Measurements from ENCODE around the gene MIPOL1. TPM values are rescaled to one million over a fixed set of nuclear protein-coding genes. Genes with fewer than 3 reads are reported as not detected.

MIPOL1 gene
- total and polyA plus RNA-seq, 9 of the 15 experiments (the other 6 are each of a cell fraction or from before 2014, with no cell fraction given), result 6.7 to 21.9 (median 12.4) TPM

DNA sequence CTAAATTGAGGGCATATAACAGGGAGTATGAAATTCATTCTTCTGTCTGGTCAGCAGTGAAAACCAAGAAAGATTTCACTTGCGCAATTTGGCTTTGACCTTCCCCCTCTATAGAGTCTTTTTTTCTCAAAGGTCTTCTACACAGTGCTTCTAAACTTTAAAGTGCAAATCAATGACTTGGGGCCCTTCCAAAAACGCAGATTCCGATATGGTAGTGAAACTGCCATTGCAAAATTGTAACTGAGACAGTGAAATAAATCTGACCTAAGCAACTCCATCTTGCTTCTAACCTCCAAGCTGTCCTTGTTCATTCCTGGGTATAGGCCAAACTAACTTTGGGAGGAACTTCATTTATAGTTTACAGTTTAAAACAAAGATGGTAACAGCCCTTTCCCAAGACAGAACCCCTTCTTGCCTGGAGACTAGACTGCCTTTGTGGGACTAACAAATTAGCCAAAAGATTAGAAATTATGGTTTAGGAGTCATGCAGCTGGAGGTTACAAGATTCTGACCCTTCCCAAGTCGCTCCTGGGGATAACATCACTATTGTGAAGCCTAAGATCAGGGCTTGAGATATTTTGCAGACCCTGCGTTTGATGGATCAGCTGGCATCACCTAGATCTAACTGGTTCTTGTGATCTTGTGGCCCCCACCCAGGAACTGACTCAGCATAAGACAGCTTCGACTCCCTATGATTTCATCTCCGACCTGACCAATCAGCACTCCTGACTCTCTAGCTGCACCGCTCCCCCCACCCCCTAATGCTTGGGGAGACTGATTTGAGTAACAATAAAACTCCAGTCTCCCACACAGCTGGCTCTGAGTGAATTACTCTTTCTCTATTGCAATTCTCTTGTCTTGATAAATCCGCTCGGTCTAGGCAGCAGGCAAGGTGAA is 30.3 kb upstream of the MIPOL1 start (continued):
- TF ChIP-seq, protein P1, sequence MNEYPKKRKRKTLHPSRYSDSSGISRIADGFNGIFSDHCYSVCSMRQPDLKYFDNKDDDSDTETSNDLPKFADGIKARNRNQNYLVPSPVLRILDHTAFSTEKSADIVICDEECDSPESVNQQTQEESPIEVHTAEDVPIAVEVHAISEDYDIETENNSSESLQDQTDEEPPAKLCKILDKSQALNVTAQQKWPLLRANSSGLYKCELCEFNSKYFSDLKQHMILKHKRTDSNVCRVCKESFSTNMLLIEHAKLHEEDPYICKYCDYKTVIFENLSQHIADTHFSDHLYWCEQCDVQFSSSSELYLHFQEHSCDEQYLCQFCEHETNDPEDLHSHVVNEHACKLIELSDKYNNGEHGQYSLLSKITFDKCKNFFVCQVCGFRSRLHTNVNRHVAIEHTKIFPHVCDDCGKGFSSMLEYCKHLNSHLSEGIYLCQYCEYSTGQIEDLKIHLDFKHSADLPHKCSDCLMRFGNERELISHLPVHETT (CRISPR knock-in tag; conservative IDR thresholded peaks at IDR 0.05 in 1 of 2, IDR thresholded peaks at IDR 0.05 in 1 of 2), result peak in 1 of 2 experiments; percentile 92; a peak in 2 of 4 replicates
- TF ChIP-seq KAT7 (CRISPR knock-in tag; IDR thresholded peaks at IDR 0.05; ENCODE audit: borderline replicate concordance) (no peak), C11orf30 (IDR thresholded peaks at IDR 0.05; ENCODE audit: low read depth) (peak; percentile 98), GTF2F1 (IDR thresholded peaks at IDR 0.05; ENCODE audit: low read depth, low read length) (no peak), SOX6 (IDR thresholded peaks at IDR 0.05) (peak; percentile 66), ZNF232 (CRISPR knock-in tag; IDR thresholded peaks at IDR 0.05) (no peak), SNRNP70 (optimal IDR thresholded peaks at IDR 0.05; ENCODE audit: low read depth, low read length) (no peak), NFXL1 (CRISPR knock-in tag; IDR thresholded peaks at IDR 0.05) (peak; percentile 95), CBFA2T2 (conservative IDR thresholded peaks at IDR 0.05) (no peak), ZNF766 (CRISPR knock-in tag; conservative IDR thresholded peaks at IDR 0.05) (peak; percentile 97), SIN3B (IDR thresholded peaks at IDR 0.05; ENCODE audit: low read depth) (no peak), SAFB2 (IDR thresholded peaks at IDR 0.05; ENCODE audit: borderline replicate concordance, low read depth, low read length, severe bottlenecking) (no peak), ZNF561 (CRISPR knock-in tag; conservative IDR thresholded peaks at IDR 0.05) (peak; percentile 81), ZNF76 (CRISPR knock-in tag; IDR thresholded peaks at IDR 0.05; ENCODE audit: borderline replicate concordance) (peak; percentile 98)
- TF ChIP-seq, protein P2, sequence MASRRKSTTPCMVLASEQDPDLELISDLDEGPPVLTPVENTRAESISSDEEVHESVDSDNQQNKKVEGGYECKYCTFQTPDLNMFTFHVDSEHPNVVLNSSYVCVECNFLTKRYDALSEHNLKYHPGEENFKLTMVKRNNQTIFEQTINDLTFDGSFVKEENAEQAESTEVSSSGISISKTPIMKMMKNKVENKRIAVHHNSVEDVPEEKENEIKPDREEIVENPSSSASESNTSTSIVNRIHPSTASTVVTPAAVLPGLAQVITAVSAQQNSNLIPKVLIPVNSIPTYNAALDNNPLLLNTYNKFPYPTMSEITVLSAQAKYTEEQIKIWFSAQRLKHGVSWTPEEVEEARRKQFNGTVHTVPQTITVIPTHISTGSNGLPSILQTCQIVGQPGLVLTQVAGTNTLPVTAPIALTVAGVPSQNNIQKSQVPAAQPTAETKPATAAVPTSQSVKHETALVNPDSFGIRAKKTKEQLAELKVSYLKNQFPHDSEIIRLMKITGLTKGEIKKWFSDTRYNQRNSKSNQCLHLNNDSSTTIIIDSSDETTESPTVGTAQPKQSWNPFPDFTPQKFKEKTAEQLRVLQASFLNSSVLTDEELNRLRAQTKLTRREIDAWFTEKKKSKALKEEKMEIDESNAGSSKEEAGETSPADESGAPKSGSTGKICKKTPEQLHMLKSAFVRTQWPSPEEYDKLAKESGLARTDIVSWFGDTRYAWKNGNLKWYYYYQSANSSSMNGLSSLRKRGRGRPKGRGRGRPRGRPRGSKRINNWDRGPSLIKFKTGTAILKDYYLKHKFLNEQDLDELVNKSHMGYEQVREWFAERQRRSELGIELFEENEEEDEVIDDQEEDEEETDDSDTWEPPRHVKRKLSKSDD (conservative IDR thresholded peaks at IDR 0.05; ENCODE audit: low read length), result no peak
- TF ChIP-seq, protein P3, sequence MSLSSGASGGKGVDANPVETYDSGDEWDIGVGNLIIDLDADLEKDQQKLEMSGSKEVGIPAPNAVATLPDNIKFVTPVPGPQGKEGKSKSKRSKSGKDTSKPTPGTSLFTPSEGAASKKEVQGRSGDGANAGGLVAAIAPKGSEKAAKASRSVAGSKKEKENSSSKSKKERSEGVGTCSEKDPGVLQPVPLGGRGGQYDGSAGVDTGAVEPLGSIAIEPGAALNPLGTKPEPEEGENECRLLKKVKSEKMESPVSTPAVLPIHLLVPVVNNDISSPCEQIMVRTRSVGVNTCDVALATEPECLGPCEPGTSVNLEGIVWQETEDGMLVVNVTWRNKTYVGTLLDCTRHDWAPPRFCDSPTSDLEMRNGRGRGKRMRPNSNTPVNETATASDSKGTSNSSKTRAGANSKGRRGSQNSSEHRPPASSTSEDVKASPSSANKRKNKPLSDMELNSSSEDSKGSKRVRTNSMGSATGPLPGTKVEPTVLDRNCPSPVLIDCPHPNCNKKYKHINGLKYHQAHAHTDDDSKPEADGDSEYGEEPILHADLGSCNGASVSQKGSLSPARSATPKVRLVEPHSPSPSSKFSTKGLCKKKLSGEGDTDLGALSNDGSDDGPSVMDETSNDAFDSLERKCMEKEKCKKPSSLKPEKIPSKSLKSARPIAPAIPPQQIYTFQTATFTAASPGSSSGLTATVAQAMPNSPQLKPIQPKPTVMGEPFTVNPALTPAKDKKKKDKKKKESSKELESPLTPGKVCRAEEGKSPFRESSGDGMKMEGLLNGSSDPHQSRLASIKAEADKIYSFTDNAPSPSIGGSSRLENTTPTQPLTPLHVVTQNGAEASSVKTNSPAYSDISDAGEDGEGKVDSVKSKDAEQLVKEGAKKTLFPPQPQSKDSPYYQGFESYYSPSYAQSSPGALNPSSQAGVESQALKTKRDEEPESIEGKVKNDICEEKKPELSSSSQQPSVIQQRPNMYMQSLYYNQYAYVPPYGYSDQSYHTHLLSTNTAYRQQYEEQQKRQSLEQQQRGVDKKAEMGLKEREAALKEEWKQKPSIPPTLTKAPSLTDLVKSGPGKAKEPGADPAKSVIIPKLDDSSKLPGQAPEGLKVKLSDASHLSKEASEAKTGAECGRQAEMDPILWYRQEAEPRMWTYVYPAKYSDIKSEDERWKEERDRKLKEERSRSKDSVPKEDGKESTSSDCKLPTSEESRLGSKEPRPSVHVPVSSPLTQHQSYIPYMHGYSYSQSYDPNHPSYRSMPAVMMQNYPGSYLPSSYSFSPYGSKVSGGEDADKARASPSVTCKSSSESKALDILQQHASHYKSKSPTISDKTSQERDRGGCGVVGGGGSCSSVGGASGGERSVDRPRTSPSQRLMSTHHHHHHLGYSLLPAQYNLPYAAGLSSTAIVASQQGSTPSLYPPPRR (CRISPR knock-in tag; IDR thresholded peaks at IDR 0.05; ENCODE audit: borderline replicate concordance), result no peak

All from K562 (cell line).